AG09309 (cell line): ENCODE measurements around the gene PEMT.
A peak's percentile ranks its signal among the peaks of the same experiment; 100 is the strongest.

Source experiments
- DNase-seq: peaks from one replicate; pipeline ENCODE4 v3.0.0-alpha.2; 2010; ENCODE audit warnings: low read depth
- H3K4me3 ChIP-seq: 2 replicates; pipeline ENCODE4 v1.5.1; 2011; ENCODE audit warnings: mild to moderate bottlenecking, low read depth, low read length, moderate library complexity; ENCODE audit not compliant: control insufficient read depth
- CTCF ChIP-seq: IDR thresholded peaks from 2 replicates; pipeline ENCODE4 v1.5.1; 2011; ENCODE audit warnings: mild to moderate bottlenecking, low read depth, low read length, inconsistent platforms; ENCODE audit not compliant: insufficient read depth, control insufficient read depth; ENCODE audit errors: missing control alignments

The PEMT gene

GRCh38 chr17:17603178-17603894 lies 11.8 kb upstream of the PEMT start:
- no peak for DNase-seq
- TF ChIP-seq CTCF, result no peak
- no peak overlapping the region for H3K4me3 ChIP-seq

- no peak for TF ChIP-seq CTCF
- H3K4me3 ChIP-seq, result no peak overlapping the region
- no peak for DNase-seq
Measured at GRCh38 chr17:17599965-17600364, 8.5 kb upstream of the PEMT start.

- no peak for DNase-seq
- TF ChIP-seq CTCF, result no peak
- H3K4me3 ChIP-seq, result no peak overlapping the region
Measured at GRCh38 chr17:17598003-17598402, 6.5 kb upstream of the PEMT start.

GRCh38 chr17:17595755-17596154 lies 4.2 kb upstream of the PEMT start:
- no peak for DNase-seq
- no peak overlapping the region for H3K4me3 ChIP-seq
- no peak for TF ChIP-seq CTCF

- no peak overlapping the region for H3K4me3 ChIP-seq
- TF ChIP-seq CTCF, result no peak
- no peak for DNase-seq
Measured at GRCh38 chr17:17593222-17593620, 1.7 kb upstream of the PEMT start.

- peak overlapping the region; percentile 81 for H3K4me3 ChIP-seq
- no peak for DNase-seq
- TF ChIP-seq CTCF, result no peak
Measured at GRCh38 chr17:17590883-17591354, 589 bp downstream of the PEMT start.

- no peak for TF ChIP-seq CTCF
- peak overlapping the region; percentile 81 for H3K4me3 ChIP-seq
- no peak for DNase-seq
Measured at GRCh38 chr17:17590141-17590751, 1.3 kb downstream of the PEMT start.
